Measurements from ENCODE around the gene RAD51B. TPM values are rescaled to one million over a fixed set of nuclear protein-coding genes. Genes with fewer than 3 reads are reported as not detected.
A peak's percentile ranks its signal among the peaks of the same experiment; 100 is the strongest.

The RAD51B gene
- total RNA-seq, 4 donors from 2014 or later: 19.6 to 39.7 (median 25.4) TPM

DNA sequence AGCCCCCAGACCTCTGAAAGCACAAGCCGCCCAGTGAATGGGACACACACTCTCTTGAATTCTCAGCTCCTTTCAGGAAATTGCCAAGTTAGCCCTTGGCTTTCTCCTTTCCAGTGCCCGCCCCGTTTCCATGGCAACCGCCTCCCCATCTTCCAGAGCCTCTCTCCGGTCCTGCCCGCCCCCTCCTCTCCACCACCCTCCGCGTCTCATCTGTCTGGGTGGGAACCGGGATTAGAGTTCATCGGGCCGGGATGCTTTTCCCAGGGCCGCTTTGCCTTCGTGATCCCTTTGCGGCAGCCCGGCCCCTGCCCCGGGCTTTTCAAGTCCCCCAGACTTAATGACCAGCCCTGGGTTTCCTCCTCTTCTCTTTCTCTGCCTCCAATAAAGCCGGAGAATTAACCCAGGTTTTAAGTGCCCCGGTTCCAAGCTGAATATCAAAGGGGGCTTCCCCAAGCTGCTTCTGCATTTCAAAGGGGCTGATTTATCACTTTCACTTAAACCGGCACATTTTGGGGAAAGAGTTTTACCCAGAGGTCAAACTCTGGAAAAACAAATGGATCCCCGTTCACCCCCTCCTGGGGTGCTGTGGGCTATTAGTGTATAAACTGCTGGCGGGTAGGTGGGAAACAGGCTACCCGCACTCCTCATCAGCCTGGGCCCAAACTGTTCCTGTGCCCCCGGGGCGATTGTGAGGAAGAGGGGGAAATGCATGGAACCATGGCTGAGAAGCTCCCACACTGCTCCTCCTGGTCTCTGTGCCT is 871.6 kb downstream of the RAD51B start:
- 93% methylated on average over 24 of the region's 24 CpGs for WGBS
- TF ChIP-seq POLR2A (IDR thresholded peaks at IDR 0.05) (no peak), EP300 (IDR thresholded peaks at IDR 0.05) (no peak), POLR2AphosphoS5 (IDR thresholded peaks at IDR 0.05) (no peak)
- TF ChIP-seq, protein P1, sequence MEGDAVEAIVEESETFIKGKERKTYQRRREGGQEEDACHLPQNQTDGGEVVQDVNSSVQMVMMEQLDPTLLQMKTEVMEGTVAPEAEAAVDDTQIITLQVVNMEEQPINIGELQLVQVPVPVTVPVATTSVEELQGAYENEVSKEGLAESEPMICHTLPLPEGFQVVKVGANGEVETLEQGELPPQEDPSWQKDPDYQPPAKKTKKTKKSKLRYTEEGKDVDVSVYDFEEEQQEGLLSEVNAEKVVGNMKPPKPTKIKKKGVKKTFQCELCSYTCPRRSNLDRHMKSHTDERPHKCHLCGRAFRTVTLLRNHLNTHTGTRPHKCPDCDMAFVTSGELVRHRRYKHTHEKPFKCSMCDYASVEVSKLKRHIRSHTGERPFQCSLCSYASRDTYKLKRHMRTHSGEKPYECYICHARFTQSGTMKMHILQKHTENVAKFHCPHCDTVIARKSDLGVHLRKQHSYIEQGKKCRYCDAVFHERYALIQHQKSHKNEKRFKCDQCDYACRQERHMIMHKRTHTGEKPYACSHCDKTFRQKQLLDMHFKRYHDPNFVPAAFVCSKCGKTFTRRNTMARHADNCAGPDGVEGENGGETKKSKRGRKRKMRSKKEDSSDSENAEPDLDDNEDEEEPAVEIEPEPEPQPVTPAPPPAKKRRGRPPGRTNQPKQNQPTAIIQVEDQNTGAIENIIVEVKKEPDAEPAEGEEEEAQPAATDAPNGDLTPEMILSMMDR (IDR thresholded peaks at IDR 0.05): no peak
- H3K4me1 ChIP-seq: peaks cover 52% of the 10 kb centered on the region
- DNase-seq (ENCODE audit: low spot score in 2 of 2): peak; percentile 57 to 70
- no peaks in the 10 kb centered on the region for H3K27me3 ChIP-seq
- no peak overlapping the region for H3K4me3 ChIP-seq
- no peak overlapping the region for H3K27ac ChIP-seq
- H3K36me3 ChIP-seq: no peaks in the 10 kb centered on the region
- no peaks in the 10 kb centered on the region for H3K9me3 ChIP-seq

DNA sequence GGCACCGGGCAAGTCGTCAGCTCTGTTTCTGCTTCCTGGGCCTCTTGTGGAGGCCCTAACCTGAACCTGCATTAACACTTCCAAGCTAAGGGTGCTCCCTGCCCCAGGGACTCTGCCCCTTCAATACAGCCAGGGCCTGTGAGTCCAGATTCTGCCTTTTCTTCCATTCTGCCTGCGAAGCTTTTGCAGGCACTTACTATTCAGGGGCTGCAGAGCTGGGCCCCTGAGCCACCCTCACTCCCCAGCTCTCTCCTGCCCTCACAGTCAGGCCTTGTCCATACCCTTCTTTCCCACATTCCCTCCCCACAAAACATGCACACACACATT is 872.2 kb downstream of the RAD51B start:
- 94% methylated on average over 1 of the region's 3 CpGs for WGBS
- H3K36me3 ChIP-seq: no peaks in the 10 kb centered on the region
- peaks cover 53% of the 10 kb centered on the region for H3K4me1 ChIP-seq
- TF ChIP-seq POLR2AphosphoS5 (IDR thresholded peaks at IDR 0.05) (no peak), EP300 (IDR thresholded peaks at IDR 0.05) (no peak), POLR2A (IDR thresholded peaks at IDR 0.05) (no peak)
- TF ChIP-seq, protein P1 (IDR thresholded peaks at IDR 0.05): no peak
- DNase-seq (ENCODE audit: low spot score in 2 of 2): no peak
- no peaks in the 10 kb centered on the region for H3K9me3 ChIP-seq
- no peak overlapping the region for H3K27ac ChIP-seq
- H3K4me3 ChIP-seq: no peak overlapping the region
- no peaks in the 10 kb centered on the region for H3K27me3 ChIP-seq

DNA sequence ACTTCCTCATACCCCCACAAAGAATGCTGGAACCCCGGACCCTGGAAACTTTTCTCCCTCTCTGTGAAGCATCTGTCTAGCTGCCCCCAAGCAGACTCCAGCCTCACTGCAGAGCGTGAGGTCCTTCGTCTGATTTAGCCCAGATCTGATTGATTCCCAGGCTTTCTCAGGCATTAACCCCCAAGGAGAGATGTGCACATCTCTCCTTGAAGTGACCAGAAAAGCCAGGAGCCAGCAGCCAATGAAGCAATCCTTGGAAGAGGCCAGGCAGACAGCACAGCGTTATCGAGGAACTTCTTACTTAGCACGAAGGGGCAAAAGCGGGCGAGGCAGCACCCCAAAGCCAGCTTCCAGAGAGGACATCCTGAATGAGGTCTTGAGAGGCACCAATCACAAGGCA is 872.6 kb downstream of the RAD51B start:
- H3K4me3 ChIP-seq: no peak overlapping the region
- H3K36me3 ChIP-seq: no peaks in the 10 kb centered on the region
- H3K9me3 ChIP-seq: no peaks in the 10 kb centered on the region
- whole genome bisulfite sequencing: 78% methylated on average over 8 of the region's 8 CpGs
- peak in 1 of 2 donors; percentile 72 for DNase-seq (ENCODE audit: low spot score in 2 of 2)
- TF ChIP-seq POLR2A (IDR thresholded peaks at IDR 0.05): no peak
- no peak for TF ChIP-seq EP300 (IDR thresholded peaks at IDR 0.05)
- TF ChIP-seq, protein P1 (IDR thresholded peaks at IDR 0.05): no peak
- no peaks in the 10 kb centered on the region for H3K27me3 ChIP-seq
- H3K4me1 ChIP-seq: peaks cover 56% of the 10 kb centered on the region
- no peak overlapping the region for H3K27ac ChIP-seq

DNA sequence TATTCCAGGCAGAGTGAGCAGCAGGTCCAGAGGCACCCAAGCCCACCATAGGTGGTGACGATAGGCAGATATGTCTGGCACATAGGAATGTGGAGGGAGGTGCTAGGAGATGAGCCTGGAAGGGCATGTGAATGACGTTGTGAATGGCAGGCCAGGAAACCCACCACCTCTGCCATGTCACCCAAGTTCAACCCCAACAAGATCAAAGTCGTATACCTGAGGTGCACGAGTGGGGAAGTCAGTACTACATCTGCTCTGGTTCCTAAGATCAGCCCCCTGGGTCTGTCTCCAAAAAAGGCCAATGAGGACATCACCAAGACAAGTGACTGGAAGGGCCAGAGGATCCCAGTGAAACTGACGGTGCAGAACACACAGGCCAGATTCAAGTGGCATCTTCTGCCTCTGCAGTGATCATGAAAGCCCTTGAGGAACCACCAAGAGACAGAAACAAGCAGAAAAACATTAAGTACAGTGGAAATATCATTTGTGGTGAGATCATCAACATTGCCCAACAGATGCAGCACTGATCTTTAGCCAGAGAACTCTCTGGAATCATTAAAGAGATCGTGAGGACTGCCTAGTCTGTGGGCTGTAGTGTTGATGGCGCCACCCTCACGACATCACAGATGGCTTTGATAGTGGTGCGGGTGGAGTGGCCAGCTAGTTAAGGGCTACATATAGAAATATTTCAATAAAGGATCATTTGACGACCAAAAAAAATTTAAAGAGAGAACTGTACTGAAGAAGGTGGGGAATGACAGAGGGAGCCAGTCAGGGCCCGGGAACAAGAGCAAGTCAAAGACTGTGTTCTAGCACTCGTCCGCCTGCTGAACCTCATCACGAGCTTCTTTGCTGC is 873.6 kb downstream of the RAD51B start:
- Histone ChIP-seq H3K27ac (peak overlapping the region; percentile 76), H3K4me3 (no peak overlapping the region), H3K4me1 (peaks cover 56% of the 10 kb centered on the region), H3K9me3 (no peaks in the 10 kb centered on the region), H3K27me3 (no peaks in the 10 kb centered on the region), H3K36me3 (no peaks in the 10 kb centered on the region)
- TF ChIP-seq POLR2A (IDR thresholded peaks at IDR 0.05): no peak
- TF ChIP-seq, protein P1 (IDR thresholded peaks at IDR 0.05): no peak
- TF ChIP-seq POLR2AphosphoS5 (IDR thresholded peaks at IDR 0.05): peak in 1 of 3 donors; percentile 65
- TF ChIP-seq EP300 (IDR thresholded peaks at IDR 0.05): no peak
- peak in 1 of 2 donors; percentile 78 for DNase-seq (ENCODE audit: low spot score in 2 of 2)
- WGBS: 71% methylated on average over 14 of the region's 14 CpGs

DNA sequence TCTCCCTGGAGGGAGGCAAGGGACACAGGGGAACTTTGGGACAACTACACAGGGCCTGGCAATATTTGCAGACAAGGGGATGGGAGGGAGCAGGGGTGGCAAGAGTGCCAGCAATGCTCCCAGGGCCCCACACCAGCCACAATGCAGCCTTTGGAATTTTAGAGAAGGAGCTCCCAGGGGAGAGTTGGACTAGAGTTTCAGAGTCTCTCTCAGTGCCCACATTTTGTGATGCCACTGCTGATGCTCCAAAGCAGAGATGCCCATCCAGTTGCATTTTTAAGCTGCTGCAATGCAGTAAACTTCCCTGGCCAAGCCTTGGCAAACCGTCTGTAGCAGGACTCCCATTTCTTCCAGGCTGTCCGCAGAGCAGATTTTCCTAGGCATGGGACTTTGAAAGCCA is 874.3 kb downstream of the RAD51B start:
- Histone ChIP-seq H3K27ac (peak overlapping the region; percentile 76), H3K9me3 (no peaks in the 10 kb centered on the region), H3K27me3 (no peaks in the 10 kb centered on the region), H3K4me3 (no peak overlapping the region), H3K36me3 (no peaks in the 10 kb centered on the region), H3K4me1 (peaks cover 51% of the 10 kb centered on the region)
- TF ChIP-seq EP300 (IDR thresholded peaks at IDR 0.05) (no peak), POLR2A (IDR thresholded peaks at IDR 0.05) (no peak), POLR2AphosphoS5 (IDR thresholded peaks at IDR 0.05) (no peak)
- TF ChIP-seq, protein P1 (IDR thresholded peaks at IDR 0.05): no peak
- 73% methylated on average over 2 of the region's 2 CpGs for WGBS
- DNase-seq (ENCODE audit: low spot score in 2 of 2): peak; percentile 50 to 55
